ENCODE results near the gene SLC25A19. TPM values are rescaled to one million over a fixed set of nuclear protein-coding genes. Genes with fewer than 3 reads are reported as not detected.

SLC25A19 gene
- total and polyA plus RNA-seq, 10 of the 15 experiments (the other 5 are each of a cell fraction or from before 2014, with no cell fraction given): 32.9 to 91.6 (median 53.7) TPM

GRCh38 chr17:75300280-75300679, 11.0 kb upstream of the SLC25A19 start:
- Histone ChIP-seq H3K4me1 (ENCODE audit: control insufficient read depth, insufficient read depth, low read length) (peaks cover 29% of the 10 kb centered on the region), H4K20me1 (ENCODE audit: control insufficient read depth, insufficient read depth) (no peaks in the 10 kb centered on the region), H3K27me3 (replicated peaks in 1 of 2; ENCODE audit: control insufficient read depth in 2 of 2, insufficient read depth in 2 of 2, low read length in 1 of 2) (no peaks in the 10 kb centered on the region), H3K4me3 (no peak overlapping the region), H3K9ac (ENCODE audit: control insufficient read depth, insufficient read depth, low read length) (no peak overlapping the region), H2AFZ (ENCODE audit: control insufficient read depth, low read depth, low read length) (no peak overlapping the region), H3K4me2 (ENCODE audit: control insufficient read depth, insufficient read depth) (no peak overlapping the region), H3K36me3 (ENCODE audit: control insufficient read depth in 2 of 2, insufficient read depth in 2 of 2, low read length in 1 of 2) (no peaks in the 10 kb centered on the region), H3K9me3 (replicated peaks; ENCODE audit: control insufficient read depth, insufficient read depth, low read length) (no peaks in the 10 kb centered on the region), H3K27ac (ENCODE audit: control insufficient read depth, insufficient read depth) (no peak overlapping the region), H3K79me2 (ENCODE audit: control insufficient read depth, insufficient read depth, low read length) (peaks cover 1% of the 10 kb centered on the region; the same call in 1 of the 2 replicates)
- ATAC-seq: no peak
- POLR2A ChIA-PET: interaction anchor here (0.5 to 14.5 kb wide), 4 partner anchors 11 to 81 kb away, joined by 3 to 255 read pairs (median 7); partner anchors contain the start of gene SLC25A19
- RAD21 ChIA-PET (ENCODE audit: unreplicated experiment): interaction anchor here (13.2 kb wide), 1 partner anchor 19 kb away, joined by 364 read pairs; no protein-coding TSS in a partner anchor
- in situ Hi-C loops (cut with MboI) (no loop called here), intact Hi-C loops (cut with micrococcal nuclease; ENCODE audit: unreplicated experiment) (no loop called here)
- no TSS peak for BruUV-seq (replicated peaks)
- CTCF ChIA-PET: interaction anchor here (0.7 kb wide), 1 partner anchor 16 kb away, joined by 3 read pairs; no protein-coding TSS in a partner anchor
- FAIRE-seq: no peak
- no peak for DNase-seq (ENCODE audit: low read depth, low spot score)
- 73% methylated on average over 5 of the region's 7 CpGs for WGBS (ENCODE audit: insufficient coverage, insufficient replicate concordance, low lambda C conversion rate, missing lambda C conversion rate)
- TF ChIP-seq HDGF (IDR thresholded peaks at IDR 0.05): no peak
- TF ChIP-seq SMARCA5 (IDR thresholded peaks at IDR 0.05): no peak
- no peak for TF ChIP-seq EZH2 (IDR thresholded peaks at IDR 0.05; ENCODE audit: borderline replicate concordance, control insufficient read depth, low read depth, low read length)
- TF ChIP-seq SPI1 (IDR thresholded peaks at IDR 0.05; ENCODE audit: borderline replicate concordance, insufficient read depth, low read depth, low read length): no peak
- TF ChIP-seq HSF1 (IDR thresholded peaks at IDR 0.05; ENCODE audit: low read depth, low read length): no peak
- no peak for TF ChIP-seq TCF12 (IDR thresholded peaks at IDR 0.05; ENCODE audit: low read depth, low read length)
- SMC1A ChIA-PET (ENCODE audit: uncharacterized antibody, unreplicated experiment): interaction anchor here (0.8 to 13.6 kb wide), 4 partner anchors 9 to 47 kb away, joined by 3 to 243 read pairs (median 34); partner anchors contain the start of gene SLC25A19

All from GM12878 (cell line).